SK-N-MC (cell line): ENCODE data around the gene SLC24A1.

ENCODE experiments used
- DNase-seq: peaks from one replicate; pipeline ENCODE4 v3.0.0-alpha.2; 2011; ENCODE audit warnings: low read depth, low spot score
- H3K27ac ChIP-seq: fragments of 200-600 bp; sonication (generic); 2 replicates; pipeline ENCODE4 v1.5.1; 2016; ENCODE audit warnings: mixed run types
- H3K36me3 ChIP-seq: fragments of 200-600 bp; sonication (generic); 2 replicates; pipeline ENCODE4 v1.6.1; 2017; ENCODE audit warnings: antibody characterized with exemption, low read length, mixed read lengths; ENCODE audit not compliant: insufficient read depth
- H3K4me3 ChIP-seq: fragments of 200-600 bp; sonication (generic); 2 replicates; pipeline ENCODE4 v1.5.1; 2016
- H3K9ac ChIP-seq: fragments of 200-600 bp; sonication (generic); 2 replicates; pipeline ENCODE4 v1.8.0; 2017; ENCODE audit warnings: mixed run types, mixed read lengths; ENCODE audit not compliant: insufficient read length
- H3K9me3 ChIP-seq: fragments of 200-600 bp; sonication (generic); 2 replicates; pipeline ENCODE4 v1.6.1; 2017; ENCODE audit warnings: low read depth, mild to moderate bottlenecking, antibody characterized with exemption, low read length, moderate library complexity, mixed read lengths
- EZH2 ChIP-seq: fragments of 200-600 bp; sonication (generic); IDR thresholded peaks from one replicate; pipeline ENCODE4 v1.6.1; 2017; ENCODE audit warnings: antibody characterized with exemption
- FOXP2 ChIP-seq: optimal IDR thresholded peaks from 2 replicates; pipeline ENCODE3; 2011; ENCODE audit warnings: mild to moderate bottlenecking, moderate library complexity; ENCODE audit not compliant: insufficient read depth; ENCODE audit errors: extremely low read length, control extremely low read depth
- POLR2AphosphoS5 ChIP-seq: IDR thresholded peaks from 2 replicates; pipeline ENCODE4 v1.6.1; 2012; ENCODE audit warnings: mild to moderate bottlenecking, low read depth, low read length, borderline replicate concordance

SLC24A1 gene

DNA sequence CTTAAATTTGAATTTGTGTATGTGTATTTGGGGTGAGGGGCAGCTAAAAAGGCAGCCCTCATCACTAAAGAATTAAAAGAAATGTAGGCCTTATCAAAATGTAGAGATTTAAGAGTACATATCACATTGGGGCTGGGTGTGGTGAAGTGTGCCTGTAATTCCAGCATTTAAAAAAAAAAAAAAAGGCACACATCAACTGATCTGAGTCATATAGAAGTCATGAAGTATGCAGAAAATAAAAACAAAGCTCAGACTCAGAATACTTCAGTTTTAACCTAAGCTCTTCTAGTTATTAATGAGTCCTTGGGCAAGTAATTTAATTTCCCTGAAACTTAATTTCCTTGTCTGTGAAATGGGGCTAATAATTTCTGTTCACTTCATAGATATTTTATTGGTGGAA is 31.6 kb downstream of the SLC24A1 start:
- TF ChIP-seq POLR2AphosphoS5 = no peak
- no peak for TF ChIP-seq EZH2
- no peak for TF ChIP-seq FOXP2
- no peaks in the 10 kb centered on the region for H3K36me3 ChIP-seq
- no peak for DNase-seq
- H3K9ac ChIP-seq = no peak overlapping the region
- no peaks in the 10 kb centered on the region for H3K9me3 ChIP-seq
- H3K27ac ChIP-seq = no peak overlapping the region
- H3K4me3 ChIP-seq = no peak overlapping the region

DNA sequence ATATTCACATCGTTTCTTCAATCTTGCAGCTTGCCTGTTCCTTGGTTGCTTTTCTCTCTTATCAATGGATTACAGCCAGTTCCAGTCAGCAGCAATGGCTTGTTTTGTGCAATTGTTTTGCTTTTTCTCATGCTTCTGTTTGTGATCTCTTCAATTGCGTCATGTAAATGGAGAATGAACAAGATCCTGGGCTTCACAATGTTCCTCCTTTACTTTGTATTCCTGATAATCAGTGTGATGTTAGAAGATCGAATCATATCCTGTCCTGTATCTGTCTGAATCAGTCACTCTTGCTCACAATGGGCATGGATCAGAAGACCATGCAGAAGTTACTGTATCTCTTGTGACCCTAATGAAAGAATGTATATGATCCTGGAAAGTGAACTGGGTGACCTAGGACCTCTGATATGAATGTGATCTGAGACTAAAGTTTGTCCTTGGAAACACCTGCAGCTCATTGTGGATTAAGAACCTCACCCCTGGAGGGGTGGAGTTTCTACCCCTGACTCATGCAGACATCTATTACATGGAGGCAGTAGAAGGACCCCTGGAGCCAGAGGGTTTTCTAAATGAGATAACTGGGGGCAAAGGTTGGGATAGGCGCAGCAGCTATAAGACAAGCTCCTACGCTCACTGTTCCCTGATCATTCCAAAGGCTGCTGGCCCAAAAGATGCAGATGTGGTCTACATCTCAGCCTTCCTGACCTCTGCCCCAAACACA is 32.2 kb downstream of the SLC24A1 start:
- no peak overlapping the region for H3K9ac ChIP-seq
- no peaks in the 10 kb centered on the region for H3K9me3 ChIP-seq
- H3K27ac ChIP-seq = no peak overlapping the region
- no peak for DNase-seq
- H3K36me3 ChIP-seq = no peaks in the 10 kb centered on the region
- TF ChIP-seq EZH2 = no peak
- no peak for TF ChIP-seq POLR2AphosphoS5
- TF ChIP-seq FOXP2 = no peak
- no peak overlapping the region for H3K4me3 ChIP-seq

GRCh38 chr15:65655026-65655425 is 33.3 kb downstream of the SLC24A1 start:
- no peak overlapping the region for H3K27ac ChIP-seq
- no peak overlapping the region for H3K4me3 ChIP-seq
- no peak for DNase-seq
- no peak for TF ChIP-seq EZH2
- H3K9me3 ChIP-seq = no peaks in the 10 kb centered on the region
- H3K36me3 ChIP-seq = no peaks in the 10 kb centered on the region
- H3K9ac ChIP-seq = no peak overlapping the region

- no peak overlapping the region for H3K27ac ChIP-seq
- H3K4me3 ChIP-seq = no peak overlapping the region
- no peak for DNase-seq
- TF ChIP-seq FOXP2 = no peak
- TF ChIP-seq EZH2 = no peak
- TF ChIP-seq POLR2AphosphoS5 = no peak
- H3K9ac ChIP-seq = no peak overlapping the region
- H3K36me3 ChIP-seq = no peaks in the 10 kb centered on the region
- no peaks in the 10 kb centered on the region for H3K9me3 ChIP-seq
Observed at GRCh38 chr15:65655457-65655856, 33.7 kb downstream of the SLC24A1 start.

DNA sequence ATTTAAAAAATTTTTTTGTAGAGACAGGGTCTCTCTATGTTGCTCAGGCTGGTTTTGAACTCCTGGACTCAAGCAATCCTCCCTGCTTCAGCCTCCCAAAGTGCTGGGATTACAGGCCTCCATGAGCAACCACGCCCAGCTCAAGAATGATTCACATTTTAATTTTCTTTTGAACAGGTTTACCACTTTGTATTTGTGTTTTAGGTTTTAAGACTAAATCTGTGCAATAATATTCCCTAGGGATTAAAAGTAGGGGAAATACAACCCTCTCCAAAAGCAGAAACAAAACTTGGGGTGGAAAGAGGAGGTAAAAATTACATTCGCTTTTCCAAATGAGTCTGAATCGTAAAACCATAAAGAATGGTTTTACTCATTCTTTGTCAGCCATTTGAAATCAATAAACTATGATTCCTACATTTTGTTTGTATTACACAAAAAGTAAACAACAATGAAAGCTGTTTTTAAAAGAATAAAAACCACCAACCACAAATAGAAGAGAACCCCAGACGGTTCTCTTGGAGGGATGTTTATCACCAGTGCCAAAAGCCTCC is 37.8 kb downstream of the SLC24A1 start:
- peak overlapping the region; percentile 27; the same call in 1 of the 2 replicates for H3K27ac ChIP-seq
- no peak overlapping the region for H3K4me3 ChIP-seq
- DNase-seq = no peak
- H3K36me3 ChIP-seq = no peaks in the 10 kb centered on the region
- no peaks in the 10 kb centered on the region for H3K9me3 ChIP-seq
- no peak overlapping the region for H3K9ac ChIP-seq
- no peak for TF ChIP-seq FOXP2
- TF ChIP-seq EZH2 = no peak
- TF ChIP-seq POLR2AphosphoS5 = no peak

DNA sequence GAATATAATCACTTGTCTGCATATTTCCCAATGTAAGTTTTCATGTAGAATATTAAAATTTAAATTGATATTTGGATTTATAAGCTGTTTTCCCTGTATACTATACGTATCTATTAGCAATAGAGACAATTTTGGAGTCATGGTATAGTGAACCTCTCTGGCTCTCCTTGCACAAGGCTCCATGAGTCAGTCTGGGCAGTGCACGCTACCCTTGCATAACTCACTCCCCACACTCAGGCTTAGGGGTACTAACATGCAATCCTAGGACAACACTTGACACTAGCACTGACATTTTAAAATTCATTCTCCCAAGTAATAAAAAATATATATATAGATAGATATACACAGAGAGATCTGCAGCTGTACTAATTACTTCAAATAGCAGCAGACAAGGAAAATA is 39.2 kb downstream of the SLC24A1 start:
- H3K36me3 ChIP-seq = no peaks in the 10 kb centered on the region
- no peak for DNase-seq

DNA sequence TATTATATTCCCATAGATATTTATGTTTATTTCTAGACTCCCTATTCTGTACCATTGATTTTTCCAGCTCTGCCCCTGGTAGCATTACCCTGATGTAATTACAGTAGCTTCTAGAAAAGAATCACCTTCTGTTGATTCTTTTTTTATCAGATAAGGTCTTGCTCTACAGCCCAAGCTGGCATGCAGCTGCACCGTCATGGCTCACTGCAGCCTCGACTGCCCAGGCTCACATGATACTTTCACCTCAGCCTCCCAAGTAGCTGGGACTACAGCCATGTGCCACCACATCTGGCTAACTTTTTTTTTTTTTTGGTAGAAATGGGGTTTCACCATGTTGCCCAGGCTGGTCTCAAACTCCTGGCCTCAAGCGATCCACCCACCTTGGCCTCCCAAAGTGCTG is 41.8 kb downstream of the SLC24A1 start:
- H3K9me3 ChIP-seq = no peaks in the 10 kb centered on the region
- H3K36me3 ChIP-seq = no peaks in the 10 kb centered on the region; the same call in 1 of the 2 replicates
- no peak for DNase-seq
- TF ChIP-seq FOXP2 (no peak), POLR2AphosphoS5 (no peak), EZH2 (no peak)
- H3K9ac ChIP-seq = no peak overlapping the region
- no peak overlapping the region for H3K4me3 ChIP-seq
- H3K27ac ChIP-seq = no peak overlapping the region

More for the DNA sequence above, 39.2 kb downstream of the SLC24A1 start:
- TF ChIP-seq POLR2AphosphoS5 (no peak), EZH2 (no peak), FOXP2 (no peak)
- no peak overlapping the region for H3K9ac ChIP-seq
- no peak overlapping the region for H3K27ac ChIP-seq
- no peaks in the 10 kb centered on the region for H3K9me3 ChIP-seq
- no peak overlapping the region for H3K4me3 ChIP-seq

GRCh38 chr15:65666257-65666656 is 44.5 kb downstream of the SLC24A1 start:
- Histone ChIP-seq H3K4me3 (no peak overlapping the region), H3K9me3 (no peaks in the 10 kb centered on the region), H3K27ac (no peak overlapping the region), H3K36me3 (peaks cover 9% of the 10 kb centered on the region), H3K9ac (no peak overlapping the region)
- TF ChIP-seq EZH2 = no peak
- no peak for TF ChIP-seq POLR2AphosphoS5
- TF ChIP-seq FOXP2 = no peak
- DNase-seq = no peak

DNA sequence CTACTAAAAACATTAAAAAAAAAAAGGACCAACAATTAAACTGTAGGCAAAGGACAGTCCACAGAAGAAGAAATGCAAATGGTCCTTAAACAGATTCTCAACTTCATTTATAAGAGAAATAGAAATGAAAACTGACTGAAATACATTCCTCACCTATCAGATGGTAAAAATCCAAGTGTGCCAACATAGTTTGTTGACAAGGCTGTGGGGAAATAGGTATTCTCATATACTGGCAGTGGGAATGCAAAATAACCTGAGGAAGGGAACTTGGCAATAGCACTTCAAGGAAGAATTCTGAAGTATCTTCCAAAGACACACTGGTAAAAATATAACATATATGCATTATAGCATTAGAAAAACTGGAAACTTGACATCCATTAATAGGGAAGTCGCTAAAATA is 53.8 kb downstream of the SLC24A1 start:
- no peak overlapping the region for H3K27ac ChIP-seq
- H3K9me3 ChIP-seq = no peaks in the 10 kb centered on the region
- no peak for DNase-seq
- no peak for TF ChIP-seq POLR2AphosphoS5
- TF ChIP-seq FOXP2 = no peak
- TF ChIP-seq EZH2 = no peak
- peaks cover 7% of the 10 kb centered on the region; the same call in 1 of the 2 replicates for H3K36me3 ChIP-seq
- H3K9ac ChIP-seq = no peak overlapping the region
- no peak overlapping the region for H3K4me3 ChIP-seq
